MCF 10A (cell line): Measurements from ENCODE around the gene STKLD1. TPM values are rescaled to one million over a fixed set of nuclear protein-coding genes. Genes with fewer than 3 reads are reported as not detected.

Experiments
- BruUV-seq: library from RNA; stranded (reverse); fragments of 400-500 nt; replicated peaks from 2 replicates; lab custom pipeline; 2021; lab: Mats Ljungman, UMichigan
- CTCF ChIA-PET: fragments of 300-600 bp; sonication (Branson Sonifier 250); formaldehyde crosslinking; extraction: SDS; loops from one replicate; lab custom pipeline; 2021; ENCODE audit warnings: antibody characterized with exemption, inconsistent platforms; lab: Yijun Ruan, JAX
- POLR2A ChIA-PET: fragments of 300-600, 350-650 bp; sonication (Branson Sonifier 250); formaldehyde crosslinking; extraction: SDS; loops from one replicate; lab custom pipeline; 2020; ENCODE audit warnings: antibody characterized with exemption, inconsistent platforms; lab: Yijun Ruan, JAX
- DNase-seq: peaks from one replicate; pipeline ENCODE4 v3.0.0-alpha.2; 2018; ENCODE audit not compliant: unreplicated experiment
- H3K27ac Mint-ChIP-seq: one replicate; pipeline ENCODE4 v1.8.0; 2022; ENCODE audit warnings: mild to moderate bottlenecking, low read depth, mixed read lengths; ENCODE audit not compliant: unreplicated experiment
- H3K27me3 Mint-ChIP-seq: one replicate; pipeline ENCODE4 v1.8.0; 2022; ENCODE audit warnings: mixed read lengths; ENCODE audit not compliant: insufficient read depth, unreplicated experiment
- H3K36me3 Mint-ChIP-seq: one replicate; pipeline ENCODE4 v1.8.0; 2022; ENCODE audit warnings: mild to moderate bottlenecking, moderate library complexity, mixed read lengths; ENCODE audit not compliant: insufficient read depth, unreplicated experiment
- H3K4me1 Mint-ChIP-seq: one replicate; pipeline ENCODE4 v1.8.0; 2022; ENCODE audit warnings: mixed read lengths; ENCODE audit not compliant: insufficient read depth, unreplicated experiment
- H3K4me3 Mint-ChIP-seq: one replicate; pipeline ENCODE4 v1.8.0; 2022; ENCODE audit warnings: mild to moderate bottlenecking, moderate library complexity, mixed read lengths; ENCODE audit not compliant: unreplicated experiment
- H3K9me3 Mint-ChIP-seq: one replicate; pipeline ENCODE4 v1.8.0; 2022; ENCODE audit warnings: mixed read lengths; ENCODE audit not compliant: unreplicated experiment
- intact Hi-C: fragments of 100-400 bp; cut with micrococcal nuclease; formaldehyde crosslinking; loops from 2 replicates; pipeline ENCODE4 v1.14.1; 2022
- total RNA-seq: library from RNA; stranded (reverse); gene quantifications from 2 replicates; pipeline ENCODE4 v1.2.3, GENCODE V29; 2022
- TF ChIP-seq, protein P1 (sequence below): fragments of 200-600 bp; IDR thresholded peaks from one replicate; pipeline ENCODE4 v1.8.0; 2022; ENCODE audit warnings: antibody characterized with exemption, mild to moderate bottlenecking; ENCODE audit not compliant: unreplicated experiment

Gene STKLD1
- total RNA-seq, 1 experiment from 2014 or later: 1.3 TPM

DNA sequence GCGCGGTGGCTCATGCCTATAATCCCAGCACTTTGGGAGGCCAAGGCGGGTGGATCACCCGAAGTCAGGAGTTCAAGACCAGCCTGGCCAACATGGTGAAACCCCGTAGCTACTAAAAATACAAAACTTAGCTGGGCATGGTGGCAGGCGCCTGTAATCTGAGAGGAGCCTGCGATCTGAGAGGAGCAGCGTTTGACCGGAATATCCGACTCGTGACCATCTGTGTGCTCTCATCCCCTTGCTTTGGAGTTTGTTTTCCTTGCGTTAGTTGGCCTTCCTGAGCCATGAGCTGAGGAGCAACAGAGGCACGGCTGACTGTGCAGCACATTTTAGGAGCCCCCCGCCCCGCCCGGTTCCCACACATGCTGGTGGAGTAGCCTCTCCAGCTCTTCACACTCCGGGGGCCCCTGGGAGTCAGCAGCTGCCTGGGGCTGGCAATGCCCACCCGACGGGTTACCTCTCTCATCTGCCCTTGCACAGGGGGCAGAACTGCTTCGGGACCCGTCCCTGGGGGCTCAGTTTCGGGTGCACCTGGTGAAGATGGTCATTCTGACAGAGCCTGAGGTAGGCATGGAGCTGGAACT, 49.0 kb downstream of the STKLD1 start:
- Mint-ChIP-seq H3K9me3 (no peaks in the 10 kb centered on the region), H3K27ac (no peak overlapping the region), H3K27me3 (peaks cover 40% of the 10 kb centered on the region), H3K36me3 (no peaks in the 10 kb centered on the region), H3K4me3 (no peak overlapping the region), H3K4me1 (no peaks in the 10 kb centered on the region)
- no TSS peak for BruUV-seq
- intact Hi-C loops: no loop called here
- TF ChIP-seq, protein P1, sequence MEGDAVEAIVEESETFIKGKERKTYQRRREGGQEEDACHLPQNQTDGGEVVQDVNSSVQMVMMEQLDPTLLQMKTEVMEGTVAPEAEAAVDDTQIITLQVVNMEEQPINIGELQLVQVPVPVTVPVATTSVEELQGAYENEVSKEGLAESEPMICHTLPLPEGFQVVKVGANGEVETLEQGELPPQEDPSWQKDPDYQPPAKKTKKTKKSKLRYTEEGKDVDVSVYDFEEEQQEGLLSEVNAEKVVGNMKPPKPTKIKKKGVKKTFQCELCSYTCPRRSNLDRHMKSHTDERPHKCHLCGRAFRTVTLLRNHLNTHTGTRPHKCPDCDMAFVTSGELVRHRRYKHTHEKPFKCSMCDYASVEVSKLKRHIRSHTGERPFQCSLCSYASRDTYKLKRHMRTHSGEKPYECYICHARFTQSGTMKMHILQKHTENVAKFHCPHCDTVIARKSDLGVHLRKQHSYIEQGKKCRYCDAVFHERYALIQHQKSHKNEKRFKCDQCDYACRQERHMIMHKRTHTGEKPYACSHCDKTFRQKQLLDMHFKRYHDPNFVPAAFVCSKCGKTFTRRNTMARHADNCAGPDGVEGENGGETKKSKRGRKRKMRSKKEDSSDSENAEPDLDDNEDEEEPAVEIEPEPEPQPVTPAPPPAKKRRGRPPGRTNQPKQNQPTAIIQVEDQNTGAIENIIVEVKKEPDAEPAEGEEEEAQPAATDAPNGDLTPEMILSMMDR: no peak
- ChIA-PET POLR2A (no interaction called here), CTCF (interaction anchor here (1.2 kb wide), 1 partner anchor 23 kb away, joined by 3 read pairs; no protein-coding TSS in a partner anchor)
- no peak for DNase-seq

DNA sequence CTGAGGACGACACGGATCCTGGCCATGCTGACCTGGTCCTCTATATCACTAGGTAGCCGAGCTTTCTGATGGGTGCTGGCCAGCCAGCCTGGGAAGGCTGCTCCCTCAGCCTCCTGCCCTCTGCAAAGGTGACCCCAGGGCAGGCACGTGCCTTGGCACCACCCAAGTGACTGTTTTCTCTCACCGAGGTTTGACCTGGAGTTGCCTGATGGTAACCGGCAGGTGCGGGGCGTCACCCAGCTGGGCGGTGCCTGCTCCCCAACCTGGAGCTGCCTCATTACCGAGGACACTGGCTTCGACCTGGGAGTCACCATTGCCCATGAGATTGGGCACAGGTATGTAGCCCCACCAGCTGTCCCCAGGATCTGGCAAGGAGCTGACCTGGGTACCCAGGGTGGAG, 49.8 kb downstream of the STKLD1 start:
- ChIA-PET POLR2A (no interaction called here), CTCF (interaction anchor here (1.2 kb wide), 1 partner anchor 24 kb away, joined by 3 read pairs; no protein-coding TSS in a partner anchor)
- no peak overlapping the region for H3K4me3 Mint-ChIP-seq
- no peak overlapping the region for H3K27ac Mint-ChIP-seq
- TF ChIP-seq, protein P1: no peak
- intact Hi-C loops: no loop called here
- H3K4me1 Mint-ChIP-seq: no peaks in the 10 kb centered on the region
- no peaks in the 10 kb centered on the region for H3K36me3 Mint-ChIP-seq
- DNase-seq: no peak
- H3K27me3 Mint-ChIP-seq: peaks cover 40% of the 10 kb centered on the region
- H3K9me3 Mint-ChIP-seq: no peaks in the 10 kb centered on the region
- no TSS peak for BruUV-seq

DNA sequence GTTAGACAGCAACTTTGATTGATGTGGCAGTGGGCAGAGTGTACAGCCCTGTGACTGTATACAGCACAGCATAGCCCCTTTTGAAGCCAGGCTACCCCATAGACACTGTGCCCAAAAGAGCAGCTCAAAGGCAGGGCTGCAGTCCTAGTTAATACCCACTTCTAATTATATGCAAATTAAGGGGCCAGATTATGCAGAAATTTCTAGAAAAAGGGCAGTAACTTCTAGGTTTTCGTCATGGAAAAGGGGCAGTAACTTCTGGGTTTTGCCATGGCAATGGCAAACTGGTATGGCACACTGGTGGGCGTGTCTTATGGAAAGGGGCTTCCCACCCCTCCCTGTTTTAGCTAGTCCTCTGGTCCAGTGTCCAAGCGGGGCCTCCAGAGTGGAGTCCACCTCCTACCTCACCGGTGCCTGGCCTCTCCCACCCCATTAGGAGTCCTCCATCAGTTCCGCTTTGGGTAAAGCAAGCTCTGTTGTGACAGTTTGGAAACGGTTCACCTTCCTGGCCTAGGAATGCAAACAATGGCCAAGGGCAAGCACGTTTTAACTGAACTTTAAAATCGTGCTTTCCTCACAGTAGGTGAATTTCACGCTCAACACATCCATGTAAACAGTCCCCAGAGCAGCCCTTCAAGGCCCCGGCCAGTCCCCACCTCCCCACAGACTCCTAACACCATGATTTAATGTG, 51.6 kb downstream of the STKLD1 start:
- Mint-ChIP-seq H3K27ac (no peak overlapping the region), H3K36me3 (no peaks in the 10 kb centered on the region), H3K9me3 (no peaks in the 10 kb centered on the region), H3K4me1 (no peaks in the 10 kb centered on the region), H3K4me3 (no peak overlapping the region), H3K27me3 (peaks cover 40% of the 10 kb centered on the region)
- ChIA-PET CTCF (no interaction called here), POLR2A (no interaction called here)
- TF ChIP-seq, protein P1: no peak
- intact Hi-C loops: no loop called here
- no TSS peak for BruUV-seq
- DNase-seq: no peak

DNA sequence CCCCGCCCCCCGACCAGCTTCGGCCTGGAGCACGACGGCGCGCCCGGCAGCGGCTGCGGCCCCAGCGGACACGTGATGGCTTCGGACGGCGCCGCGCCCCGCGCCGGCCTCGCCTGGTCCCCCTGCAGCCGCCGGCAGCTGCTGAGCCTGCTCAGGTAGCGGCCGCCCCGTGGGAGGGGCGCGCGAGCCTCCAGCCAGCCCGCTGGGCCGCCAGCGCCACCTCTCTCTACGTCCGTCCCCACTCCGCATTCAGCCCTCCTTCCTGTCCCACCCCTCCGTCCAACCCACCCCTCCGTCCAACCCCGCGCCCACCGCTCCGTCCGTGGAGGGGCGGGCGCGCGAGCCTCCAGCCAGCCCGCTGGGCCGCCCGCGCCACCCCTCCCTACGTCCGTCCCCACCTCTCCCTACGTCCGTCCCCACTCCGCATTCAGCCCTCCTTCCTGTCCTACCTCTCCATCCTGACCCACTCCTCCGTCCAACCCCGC, 52.5 kb downstream of the STKLD1 start:
- no peak overlapping the region for H3K27ac Mint-ChIP-seq
- ChIA-PET POLR2A (no interaction called here), CTCF (no interaction called here)
- peaks cover 40% of the 10 kb centered on the region for H3K27me3 Mint-ChIP-seq
- H3K9me3 Mint-ChIP-seq: no peaks in the 10 kb centered on the region
- DNase-seq: no peak
- TF ChIP-seq, protein P1: no peak
- no peaks in the 10 kb centered on the region for H3K36me3 Mint-ChIP-seq
- no TSS peak for BruUV-seq
- H3K4me3 Mint-ChIP-seq: no peak overlapping the region
- intact Hi-C loops: no loop called here
- no peaks in the 10 kb centered on the region for H3K4me1 Mint-ChIP-seq
